Skeletal muscle satellite cell (primary cell): ENCODE measurements around the gene POGLUT3. TPM values are rescaled to one million over a fixed set of nuclear protein-coding genes. Genes with fewer than 3 reads are reported as not detected.

ENCODE experiments used
- H3K27me3 ChIP-seq: 2 replicates; pipeline ENCODE4 v1.7.0; 2013; ENCODE audit warnings: low read length; ENCODE audit not compliant: control insufficient read depth, insufficient read depth
- H3K36me3 ChIP-seq: 2 replicates; pipeline ENCODE4 v1.7.0; 2013; ENCODE audit warnings: mild to moderate bottlenecking, control low read depth, low read length; ENCODE audit not compliant: insufficient read depth
- H3K4me1 ChIP-seq: 2 replicates; pipeline ENCODE4 v1.7.0; 2013; ENCODE audit warnings: low read length; ENCODE audit not compliant: control insufficient read depth, insufficient read depth
- H3K4me2 ChIP-seq: 2 replicates; pipeline ENCODE4 v1.7.0; 2013; ENCODE audit warnings: mild to moderate bottlenecking, low read length
- H3K4me3 ChIP-seq: 2 replicates; pipeline ENCODE4 v1.7.0; 2013; ENCODE audit warnings: low read length
- H3K9ac ChIP-seq: 2 replicates; pipeline ENCODE4 v1.7.0; 2013; ENCODE audit warnings: mild to moderate bottlenecking, low read depth, low read length, moderate library complexity
- H3K9me3 ChIP-seq: replicated peaks from 2 replicates; pipeline ENCODE4 v1.7.0; 2013; ENCODE audit warnings: mild to moderate bottlenecking, control low read depth, low read length
- total RNA-seq: library from RNA; depleted of rRNA; stranded (reverse); fragments of >200 nt; gene quantifications from 2 replicates; pipeline ENCODE4 v1.2.3, GENCODE V29; 2012; rRNA removed

Gene POGLUT3
- total RNA-seq = 14.4 and 19.0 TPM in 2 replicates

DNA sequence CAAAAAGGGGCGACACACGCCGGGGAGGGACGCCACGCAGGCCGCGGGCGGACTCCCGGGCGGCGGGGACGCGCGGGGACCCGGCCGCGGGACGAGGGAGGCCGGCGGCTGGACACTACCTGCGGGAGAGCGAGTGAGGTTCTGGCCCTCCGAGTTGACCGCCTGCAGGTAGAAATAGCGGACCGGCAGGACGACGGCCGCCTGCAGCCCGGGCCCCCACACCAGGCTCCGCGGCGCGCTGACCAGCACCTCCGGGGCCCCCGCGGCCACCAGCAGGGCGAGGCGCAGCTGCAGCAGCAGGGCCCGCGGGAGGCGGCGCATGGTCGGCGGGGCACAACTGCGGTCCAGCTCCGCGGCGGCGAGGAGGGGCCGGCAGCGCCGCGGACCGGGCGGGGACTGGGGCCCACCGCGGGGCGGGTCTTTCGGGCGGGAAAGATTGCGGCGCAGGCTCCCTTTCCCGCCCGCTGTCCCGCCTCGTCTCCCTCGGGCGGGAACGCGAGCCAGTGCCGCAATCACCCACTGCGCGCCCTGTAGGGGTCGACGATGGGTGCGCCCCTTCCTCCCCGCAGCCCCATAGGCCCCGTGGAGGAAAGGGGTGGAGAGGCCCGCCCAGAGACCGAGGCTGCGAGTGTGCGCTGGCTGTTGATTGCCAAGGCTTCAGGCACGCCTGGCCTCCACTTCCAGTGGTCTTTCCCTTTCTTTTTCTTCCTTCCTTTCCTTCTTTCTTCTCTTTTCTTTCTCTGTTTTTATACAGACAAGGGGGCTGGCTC, at the start of gene POGLUT3:
Gene POGLUT3 (minus strand): TSS at position 339 of the 770 bp plus-strand sequence. CDS start 18 bp downstream, at position 321.
- H3K4me2 ChIP-seq = peak within 1 kb of the TSS; percentile 85
- H3K27me3 ChIP-seq = no peaks in the 10 kb centered on the region
- peaks cover 21% of the 10 kb centered on the region for H3K4me1 ChIP-seq
- no peaks in the 10 kb centered on the region for H3K36me3 ChIP-seq
- H3K9me3 ChIP-seq = no peaks in the 10 kb centered on the region
- peak within 1 kb of the TSS; percentile 82 for H3K9ac ChIP-seq
- H3K4me3 ChIP-seq = peak within 1 kb of the TSS; percentile 67

DNA sequence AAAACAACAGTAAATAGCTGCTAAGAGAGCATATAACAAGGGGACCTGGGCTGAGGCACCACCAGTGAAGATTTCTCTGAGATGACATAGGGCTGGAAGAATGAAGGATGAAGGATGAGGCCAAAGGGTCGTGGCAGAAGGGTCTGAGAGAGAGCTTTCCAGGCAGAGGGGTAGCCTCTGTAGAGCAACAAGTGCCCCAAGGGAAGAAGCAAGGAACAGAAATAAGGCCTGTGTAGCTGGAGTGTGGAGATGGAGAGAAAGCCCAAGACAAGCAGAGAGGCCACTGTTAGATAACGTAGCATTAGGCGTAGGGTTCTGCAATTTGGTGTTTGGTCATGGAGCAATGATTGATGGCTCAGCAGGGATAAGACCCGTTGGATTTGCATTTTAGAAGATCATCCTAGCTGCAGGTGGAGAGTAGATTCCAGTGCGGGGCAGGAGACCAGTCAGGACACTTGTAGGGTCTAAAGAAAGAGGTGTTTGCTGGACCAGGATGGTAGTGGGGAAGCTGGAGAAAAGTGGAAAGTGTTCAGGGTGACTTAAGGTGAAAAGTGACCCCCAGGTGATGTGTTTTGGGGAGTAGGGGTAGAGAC, 47.8 kb upstream of the POGLUT3 start:
- H3K4me1 ChIP-seq = no peaks in the 10 kb centered on the region
- no peak overlapping the region for H3K9ac ChIP-seq
- H3K4me2 ChIP-seq = no peak overlapping the region
- no peaks in the 10 kb centered on the region for H3K36me3 ChIP-seq
- peaks cover 5% of the 10 kb centered on the region for H3K27me3 ChIP-seq
- H3K4me3 ChIP-seq = no peak overlapping the region
- no peaks in the 10 kb centered on the region for H3K9me3 ChIP-seq

- H3K27me3 ChIP-seq = peaks cover 5% of the 10 kb centered on the region
- H3K4me3 ChIP-seq = no peak overlapping the region
- H3K9ac ChIP-seq = no peak overlapping the region
- no peaks in the 10 kb centered on the region for H3K4me1 ChIP-seq
- no peak overlapping the region for H3K4me2 ChIP-seq
- no peaks in the 10 kb centered on the region for H3K36me3 ChIP-seq
- H3K9me3 ChIP-seq = no peaks in the 10 kb centered on the region
Measured at GRCh38 chr11:108543316-108543964, 45.3 kb upstream of the POGLUT3 start.

DNA sequence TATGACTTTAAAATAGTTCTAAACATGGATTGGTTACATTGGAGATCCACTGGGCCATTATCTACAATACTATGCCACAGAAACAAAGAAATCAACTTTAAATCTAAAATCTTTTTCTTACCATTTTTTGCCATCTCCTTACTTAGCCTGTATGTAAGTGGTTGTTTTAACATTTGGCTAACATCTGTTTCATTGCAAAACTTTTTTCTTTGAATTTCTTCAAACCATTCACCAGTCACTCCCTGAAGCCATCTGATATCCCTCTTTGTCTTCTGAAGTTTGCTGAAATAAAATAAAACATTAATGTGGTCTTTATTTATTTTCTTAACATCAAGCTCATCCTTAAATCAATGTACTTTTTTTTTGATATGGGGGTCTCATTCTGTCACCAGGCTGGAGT, 43.3 kb upstream of the POGLUT3 start:
- no peaks in the 10 kb centered on the region for H3K36me3 ChIP-seq

DNA sequence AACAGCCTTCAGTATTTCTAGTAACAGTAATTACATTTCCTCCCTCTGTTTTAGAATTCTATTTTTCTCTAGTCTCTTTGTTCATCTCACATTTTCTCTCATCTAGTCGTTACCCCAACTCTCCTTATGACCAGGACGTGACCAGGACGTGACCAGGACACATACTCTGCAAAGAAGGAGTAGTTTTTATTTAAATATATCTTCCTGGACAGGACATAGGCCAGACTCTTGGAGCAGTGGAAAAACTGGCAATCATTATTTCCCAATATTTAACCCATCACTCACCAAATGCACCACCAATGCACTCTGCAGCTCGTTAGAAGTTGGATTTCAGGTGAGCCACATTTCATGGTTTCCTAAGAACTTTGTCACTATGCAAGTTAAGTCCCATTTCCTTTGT, 40.3 kb upstream of the POGLUT3 start:
- Histone ChIP-seq H3K4me2 (no peak overlapping the region), H3K4me3 (no peak overlapping the region), H3K9me3 (no peaks in the 10 kb centered on the region), H3K36me3 (no peaks in the 10 kb centered on the region), H3K27me3 (peaks cover 7% of the 10 kb centered on the region), H3K9ac (no peak overlapping the region), H3K4me1 (no peaks in the 10 kb centered on the region)

More for the DNA sequence above, 43.3 kb upstream of the POGLUT3 start:
- Histone ChIP-seq H3K9me3 (no peaks in the 10 kb centered on the region), H3K4me1 (no peaks in the 10 kb centered on the region), H3K4me3 (no peak overlapping the region), H3K4me2 (no peak overlapping the region), H3K9ac (no peak overlapping the region), H3K27me3 (peaks cover 9% of the 10 kb centered on the region)

- Histone ChIP-seq H3K4me3 (no peak overlapping the region), H3K4me1 (no peaks in the 10 kb centered on the region), H3K9ac (no peak overlapping the region), H3K27me3 (peaks cover 4% of the 10 kb centered on the region), H3K36me3 (no peaks in the 10 kb centered on the region), H3K4me2 (no peak overlapping the region), H3K9me3 (no peaks in the 10 kb centered on the region)
Measured at GRCh38 chr11:108538022-108538424, 39.8 kb upstream of the POGLUT3 start.

- Histone ChIP-seq H3K4me2 (no peak overlapping the region), H3K9ac (no peak overlapping the region), H3K4me3 (no peak overlapping the region), H3K27me3 (peaks cover 4% of the 10 kb centered on the region), H3K36me3 (no peaks in the 10 kb centered on the region), H3K4me1 (no peaks in the 10 kb centered on the region), H3K9me3 (no peaks in the 10 kb centered on the region)
Measured at GRCh38 chr11:108536783-108537182, 38.6 kb upstream of the POGLUT3 start.

DNA sequence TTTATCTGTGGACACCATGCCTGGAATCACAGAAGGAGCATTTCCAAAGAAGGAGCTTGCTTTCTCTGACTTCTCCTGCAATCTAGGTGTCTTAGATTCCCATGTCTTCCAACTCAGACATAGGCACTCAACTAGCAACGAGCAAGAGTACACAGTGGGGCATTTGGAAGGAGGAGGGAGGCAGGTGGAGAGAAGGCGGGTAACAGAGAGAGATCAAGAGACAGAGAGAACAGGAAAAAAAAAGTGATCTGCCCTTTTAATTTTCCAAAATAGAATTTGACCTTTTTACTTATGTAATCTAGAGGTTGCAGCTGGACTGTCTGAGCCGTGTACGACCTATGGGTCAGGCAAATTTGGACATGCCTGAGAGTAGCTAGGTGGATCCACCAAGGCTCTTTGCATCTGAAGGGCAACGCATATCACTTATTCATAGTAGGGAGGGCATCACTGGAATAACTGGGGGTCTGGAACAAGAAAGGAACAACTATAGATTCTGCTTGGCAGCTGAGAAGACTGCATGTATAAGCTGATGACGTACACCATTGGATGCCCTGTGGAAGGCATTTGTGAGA, 37.3 kb upstream of the POGLUT3 start:
- no peaks in the 10 kb centered on the region for H3K36me3 ChIP-seq
- peaks cover 4% of the 10 kb centered on the region for H3K27me3 ChIP-seq
- H3K9ac ChIP-seq = no peak overlapping the region
- no peak overlapping the region for H3K4me3 ChIP-seq
- no peaks in the 10 kb centered on the region for H3K9me3 ChIP-seq
- H3K4me1 ChIP-seq = no peaks in the 10 kb centered on the region
- no peak overlapping the region for H3K4me2 ChIP-seq

GRCh38 chr11:108534274-108534882, 36.2 kb upstream of the POGLUT3 start:
- Histone ChIP-seq H3K4me3 (no peak overlapping the region), H3K4me2 (no peak overlapping the region), H3K4me1 (no peaks in the 10 kb centered on the region), H3K27me3 (peaks cover 4% of the 10 kb centered on the region), H3K9me3 (no peaks in the 10 kb centered on the region), H3K9ac (no peak overlapping the region), H3K36me3 (no peaks in the 10 kb centered on the region)

- H3K4me3 ChIP-seq = no peak overlapping the region
- H3K4me1 ChIP-seq = no peaks in the 10 kb centered on the region
- no peaks in the 10 kb centered on the region for H3K27me3 ChIP-seq
- H3K36me3 ChIP-seq = no peaks in the 10 kb centered on the region
- H3K9me3 ChIP-seq = no peaks in the 10 kb centered on the region
- no peak overlapping the region for H3K9ac ChIP-seq
- no peak overlapping the region for H3K4me2 ChIP-seq
Measured at GRCh38 chr11:108530426-108530825, 32.2 kb upstream of the POGLUT3 start.

DNA sequence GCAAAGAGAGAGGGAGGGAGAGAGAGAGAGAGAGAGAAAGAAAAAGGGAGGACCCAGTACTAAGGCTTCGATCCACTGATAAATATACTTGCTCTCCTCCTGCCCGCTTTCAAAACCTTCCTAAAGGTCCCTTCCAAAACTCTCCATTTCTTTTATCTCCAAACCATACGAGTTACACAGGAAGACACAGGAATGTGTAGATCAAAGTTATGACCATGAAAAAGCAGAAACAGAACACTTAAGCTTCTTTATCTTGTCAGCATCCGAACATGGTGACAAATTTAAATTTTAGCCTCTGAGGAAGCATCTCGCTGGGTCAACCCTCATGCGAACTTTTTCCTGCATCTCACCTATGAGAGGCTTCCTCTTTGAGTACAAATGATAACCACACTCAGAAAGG, 29.2 kb upstream of the POGLUT3 start:
- Histone ChIP-seq H3K9me3 (no peaks in the 10 kb centered on the region), H3K4me1 (no peaks in the 10 kb centered on the region), H3K4me2 (no peak overlapping the region), H3K36me3 (no peaks in the 10 kb centered on the region), H3K9ac (no peak overlapping the region), H3K4me3 (no peak overlapping the region), H3K27me3 (no peaks in the 10 kb centered on the region)
